Fibroblast of pulmonary artery (primary cell): ENCODE measurements around the gene QSOX2.
A peak's percentile ranks its signal among the peaks of the same experiment; 100 is the strongest.

Experiments
- DNase-seq: peaks from one replicate; pipeline ENCODE4 v3.0.0-alpha.2; 2010; ENCODE audit warnings: low read depth
- H3K4me3 ChIP-seq: replicated peaks from 2 replicates; pipeline ENCODE4 v1.5.1; 2011; ENCODE audit warnings: low read depth, mild to moderate bottlenecking, control low read depth, low read length, moderate library complexity
- CTCF ChIP-seq: IDR thresholded peaks from 2 replicates; pipeline ENCODE4 v1.5.1; 2011; ENCODE audit warnings: mild to moderate bottlenecking, control low read depth, low read length, inconsistent platforms; ENCODE audit errors: missing control alignments

The QSOX2 gene

DNA sequence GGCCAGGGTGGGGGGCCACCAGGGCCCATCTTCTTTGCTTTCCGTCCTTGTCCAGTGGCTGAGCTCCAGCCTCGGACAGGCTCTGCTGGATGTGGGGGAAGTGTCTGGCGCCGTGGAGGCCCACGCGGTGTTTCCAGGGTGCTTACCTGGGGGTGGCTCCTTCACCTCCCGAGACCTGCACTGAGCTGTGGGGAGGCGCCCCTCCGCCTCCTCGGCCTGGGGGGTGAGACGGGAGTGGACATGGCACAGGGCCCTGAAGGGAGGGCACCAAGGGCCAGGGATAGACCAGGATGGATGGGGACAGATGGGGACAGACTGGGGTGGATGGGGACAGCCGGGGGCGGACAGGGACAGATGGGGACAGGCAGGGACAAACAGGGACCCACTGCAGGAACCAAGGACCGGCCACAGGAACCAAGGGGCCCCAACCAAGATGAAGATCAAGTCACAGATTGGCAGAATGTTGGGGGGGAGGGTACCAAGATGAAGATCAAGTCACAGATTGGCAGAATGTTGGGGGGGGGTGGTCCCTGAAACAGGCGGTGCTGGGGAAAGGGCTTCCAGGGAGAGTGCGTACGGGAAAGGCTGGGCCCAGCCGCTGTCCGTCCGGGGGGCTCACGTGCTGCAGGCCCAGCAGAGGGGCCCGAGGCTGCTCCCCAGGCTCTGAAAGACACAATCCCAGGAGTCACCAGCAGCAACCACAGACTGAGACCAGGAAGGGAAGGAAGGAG is 13.3 kb upstream of the QSOX2 start:
- no peak overlapping the region for H3K4me3 ChIP-seq
- no peak for TF ChIP-seq CTCF
- no peak for DNase-seq

- no peak for TF ChIP-seq CTCF
- no peak for DNase-seq
- no peak overlapping the region for H3K4me3 ChIP-seq
Measured at GRCh38 chr9:136258299-136258625, 12.7 kb upstream of the QSOX2 start.

DNA sequence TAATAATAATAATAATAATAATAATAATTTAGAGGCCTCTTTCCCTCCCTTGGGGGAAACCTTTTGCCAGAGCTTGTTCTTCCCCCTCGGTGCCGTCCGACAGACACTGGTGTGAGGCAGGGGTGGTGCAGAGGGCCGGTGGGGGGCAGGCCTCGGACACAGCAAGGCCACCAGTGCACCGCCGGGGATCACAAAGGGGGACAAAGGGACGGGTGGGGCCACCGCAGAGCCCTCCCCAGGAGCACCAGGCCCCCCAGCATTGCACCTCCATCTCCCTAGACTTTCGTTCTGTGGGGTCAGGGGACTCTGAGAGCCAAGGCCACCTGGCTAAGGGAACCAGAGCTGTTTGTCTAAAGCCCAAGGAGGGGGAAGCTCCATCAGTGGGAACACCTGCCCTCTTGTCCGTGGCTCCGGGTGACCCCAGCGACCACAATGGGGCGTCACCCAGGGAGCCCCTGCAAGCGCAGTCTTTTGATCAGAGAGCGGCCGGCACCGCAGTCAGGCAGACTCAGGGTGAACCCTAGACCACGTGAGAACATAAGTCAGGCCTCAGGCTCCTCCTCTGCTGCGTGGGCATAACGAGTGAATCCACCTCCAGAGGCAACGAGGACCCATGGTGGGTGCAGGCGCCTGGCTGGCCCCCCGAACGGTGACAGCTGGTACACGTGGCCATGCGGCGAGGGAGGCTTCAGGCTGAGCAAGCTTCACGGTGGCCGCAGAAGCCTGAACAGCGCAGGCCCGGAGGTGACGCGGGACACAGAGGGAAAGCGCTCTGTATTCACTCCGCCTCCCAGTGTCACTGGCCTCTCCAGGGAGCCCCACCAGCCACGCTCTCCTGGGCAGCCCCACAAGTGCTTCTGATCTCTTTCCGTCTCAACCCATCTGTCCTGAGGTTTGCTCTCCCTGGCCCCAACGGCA is 12.0 kb upstream of the QSOX2 start:
- DNase-seq, result no peak
- no peak overlapping the region for H3K4me3 ChIP-seq
- TF ChIP-seq CTCF, result no peak

- H3K4me3 ChIP-seq, result no peak overlapping the region
- no peak for TF ChIP-seq CTCF
- DNase-seq, result no peak
Measured at GRCh38 chr9:136255896-136256890, 10.6 kb upstream of the QSOX2 start.

DNA sequence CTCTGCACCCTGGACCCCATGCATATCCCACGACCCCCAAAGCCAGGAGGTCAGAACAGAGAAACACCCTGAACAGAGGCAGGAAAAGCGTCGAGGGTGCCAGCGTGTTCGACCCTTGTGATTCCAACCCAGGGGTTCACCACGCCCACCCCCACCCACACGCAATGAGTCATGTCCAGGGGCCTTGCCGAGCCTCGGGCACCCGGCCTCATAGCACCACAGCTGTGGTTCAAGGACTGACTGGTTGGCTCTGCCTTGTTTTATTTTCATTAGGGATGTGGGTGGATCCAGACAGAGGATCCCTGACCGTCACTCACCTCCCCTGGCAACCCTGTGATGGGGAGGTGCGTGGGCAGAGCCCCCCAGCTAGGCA is 9.5 kb upstream of the QSOX2 start:
- TF ChIP-seq CTCF, result no peak
- no peak overlapping the region for H3K4me3 ChIP-seq
- peak; percentile 26 for DNase-seq

DNA sequence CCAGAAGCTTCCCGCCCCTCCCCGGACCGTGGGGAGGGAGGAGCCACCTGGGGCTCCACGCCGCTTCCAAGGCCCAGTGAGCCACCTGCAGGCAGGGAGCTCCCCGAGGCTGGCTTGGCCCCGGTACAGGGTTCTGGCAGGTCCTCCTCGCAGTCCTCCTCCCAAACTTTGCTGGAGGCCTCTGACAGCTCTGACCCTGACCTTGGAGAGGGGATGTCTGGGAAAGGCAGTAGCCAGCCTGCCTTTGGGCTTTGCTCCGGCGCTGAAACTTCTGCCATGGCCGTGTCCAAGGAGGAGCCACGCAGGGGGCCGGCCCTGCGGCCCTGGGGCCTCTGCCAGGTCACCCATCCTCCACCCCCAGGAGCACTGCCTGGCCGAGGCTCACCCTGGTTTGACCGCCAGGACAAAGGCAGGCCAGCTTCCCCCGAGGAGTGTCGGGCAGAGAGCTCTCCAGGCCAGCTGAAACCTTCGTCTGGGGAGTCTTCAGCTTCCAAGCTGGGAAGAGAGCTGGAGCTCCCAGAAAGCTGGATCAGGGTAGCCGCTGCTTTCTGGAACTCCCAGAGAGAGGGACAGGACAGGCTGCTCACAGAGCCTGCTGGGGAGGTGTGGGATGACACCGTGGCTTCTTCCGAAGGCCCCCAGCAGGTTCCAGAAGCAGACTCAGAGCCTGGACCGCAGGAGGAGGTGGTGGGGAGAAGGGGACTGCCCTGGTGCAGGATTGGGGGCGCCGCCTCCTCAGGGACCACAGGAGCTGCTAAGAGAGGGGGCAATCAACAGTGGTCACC is 9.0 kb upstream of the QSOX2 start:
- no peak for DNase-seq
- no peak for TF ChIP-seq CTCF
- H3K4me3 ChIP-seq, result no peak overlapping the region
